HEK293T (cell line): ENCODE data around the gene TMEM131.

Experiments
- ELF4 ChIP-seq: fragments of 450-650 bp; IDR thresholded peaks from 2 replicates; pipeline ENCODE4 v1.6.1; 2017; ENCODE audit warnings: antibody characterized with exemption
- FOXK2 ChIP-seq: fragments of 450-650 bp; IDR thresholded peaks from 2 replicates; pipeline ENCODE4 v1.6.1; 2016; ENCODE audit warnings: mild to moderate bottlenecking
- L3MBTL2 ChIP-seq: fragments of 450-650 bp; conservative IDR thresholded peaks from 2 replicates; pipeline ENCODE4 v1.6.1; 2016; ENCODE audit warnings: mild to moderate bottlenecking
- SP1 ChIP-seq: fragments of 450-650 bp; IDR thresholded peaks from 2 replicates; pipeline ENCODE4 v1.6.1; 2017
- SUZ12 ChIP-seq: fragments of 450-650 bp; IDR thresholded peaks from 2 replicates; pipeline ENCODE4 v1.6.1; 2016; ENCODE audit warnings: mild to moderate bottlenecking

- TF ChIP-seq FOXK2, result no peak
- no peak for TF ChIP-seq SP1
- TF ChIP-seq L3MBTL2, result no peak
- TF ChIP-seq ELF4, result no peak
- no peak for TF ChIP-seq SUZ12
These were observed 278.8 kb downstream of the TMEM131 start for GRCh38 chr2:97716695-97717612.
